ENCODE data around the gene SLC45A3. TPM values are rescaled to one million over a fixed set of nuclear protein-coding genes. Genes with fewer than 3 reads are reported as not detected.

The SLC45A3 gene
- polyA plus RNA-seq, 1 donor from 2014 or later, result 0.53 TPM

- Histone ChIP-seq H3K9ac (ENCODE audit: low read length) (no peak overlapping the region), H3K27me3 (ENCODE audit: insufficient read depth, low read depth, low read length) (no peaks in the 10 kb centered on the region), H3K9me3 (ENCODE audit: low read length) (no peaks in the 10 kb centered on the region), H2AFZ (ENCODE audit: low read depth, low read length) (no peak overlapping the region), H3K27ac (ENCODE audit: low read length) (no peak overlapping the region), H3K79me2 (replicated peaks; ENCODE audit: insufficient read depth, low read length) (no peaks in the 10 kb centered on the region), H3K4me2 (ENCODE audit: low read length) (no peak overlapping the region), H3K4me3 (ENCODE audit: low read length) (no peak overlapping the region), H3F3A (ENCODE audit: insufficient read depth, low read length, poor library complexity, severe bottlenecking) (no peaks in the 10 kb centered on the region), H3K9me2 (ENCODE audit: insufficient read depth, low read length) (no peaks in the 10 kb centered on the region), H4K20me1 (ENCODE audit: insufficient read depth) (no peaks in the 10 kb centered on the region), H3K36me3 (ENCODE audit: insufficient read depth, low read length) (no peaks in the 10 kb centered on the region)
- no peak for TF ChIP-seq RAD21 (conservative IDR thresholded peaks at IDR 0.05)
- TF ChIP-seq CTCF (IDR thresholded peaks at IDR 0.05; ENCODE audit: poor library complexity, severe bottlenecking), result no peak
- TF ChIP-seq REST (IDR thresholded peaks at IDR 0.05; ENCODE audit: borderline replicate concordance), result no peak
- no peak for TF ChIP-seq POLR2AphosphoS5 (IDR thresholded peaks at IDR 0.05)
- no peak for TF ChIP-seq EZH2 (IDR thresholded peaks at IDR 0.05; ENCODE audit: borderline replicate concordance, insufficient read depth, low read length, poor library complexity, severe bottlenecking)
- TF ChIP-seq TAF1 (IDR thresholded peaks at IDR 0.05; ENCODE audit: low read depth), result no peak
- TF ChIP-seq MXI1 (conservative IDR thresholded peaks at IDR 0.05; ENCODE audit: poor library complexity, severe bottlenecking), result no peak
- TF ChIP-seq SMC3 (conservative IDR thresholded peaks at IDR 0.05; ENCODE audit: poor library complexity), result no peak
Measured at GRCh38 chr1:205645519-205645918, 34.8 kb downstream of the SLC45A3 start.

- no peak for TF ChIP-seq CTCF (IDR thresholded peaks at IDR 0.05; ENCODE audit: poor library complexity, severe bottlenecking)
- no peak for TF ChIP-seq SMC3 (conservative IDR thresholded peaks at IDR 0.05; ENCODE audit: poor library complexity)
- TF ChIP-seq REST (IDR thresholded peaks at IDR 0.05; ENCODE audit: borderline replicate concordance), result no peak
- Histone ChIP-seq H3K9ac (ENCODE audit: low read length) (no peak overlapping the region), H3K9me2 (ENCODE audit: insufficient read depth, low read length) (no peaks in the 10 kb centered on the region), H3F3A (ENCODE audit: insufficient read depth, low read length, poor library complexity, severe bottlenecking) (no peaks in the 10 kb centered on the region), H3K36me3 (ENCODE audit: insufficient read depth, low read length) (no peaks in the 10 kb centered on the region), H3K79me2 (replicated peaks; ENCODE audit: insufficient read depth, low read length) (no peaks in the 10 kb centered on the region), H4K20me1 (ENCODE audit: insufficient read depth) (no peaks in the 10 kb centered on the region), H2AFZ (ENCODE audit: low read depth, low read length) (no peak overlapping the region), H3K4me3 (ENCODE audit: low read length) (no peak overlapping the region), H3K4me2 (ENCODE audit: low read length) (no peak overlapping the region), H3K27ac (ENCODE audit: low read length) (no peak overlapping the region), H3K9me3 (ENCODE audit: low read length) (no peaks in the 10 kb centered on the region), H3K27me3 (ENCODE audit: insufficient read depth, low read depth, low read length) (no peaks in the 10 kb centered on the region)
Measured at GRCh38 chr1:205642679-205643307, 37.5 kb downstream of the SLC45A3 start.
